IMR-90 (cell line): ENCODE results near the gene DNAJC6.

ENCODE experiments used
- BHLHE40 ChIP-seq: fragments of 150-350 bp; IDR thresholded peaks from 2 replicates; pipeline ENCODE4 v1.6.1; 2016; ENCODE audit warnings: mild to moderate bottlenecking, low read depth, low read length
- CHD1 ChIP-seq: IDR thresholded peaks from 2 replicates; pipeline ENCODE4 v1.6.1; 2012; ENCODE audit warnings: low read depth, low read length, improper control_type of control experiment
- FOS ChIP-seq: fragments of 150-350 bp; IDR thresholded peaks from 2 replicates; pipeline ENCODE4 v1.6.1; 2016; ENCODE audit warnings: low read depth, low read length
- POLR2A ChIP-seq: IDR thresholded peaks from 2 replicates; pipeline ENCODE4 v1.6.1; 2012; ENCODE audit warnings: mild to moderate bottlenecking, low read depth, low read length
- RCOR1 ChIP-seq: IDR thresholded peaks from 2 replicates; pipeline ENCODE4 v1.6.1; 2012; ENCODE audit warnings: mild to moderate bottlenecking, low read length, improper control_type of control experiment; ENCODE audit not compliant: insufficient replicate concordance
- TF ChIP-seq, protein P1 (sequence below): conservative IDR thresholded peaks from 2 replicates; pipeline ENCODE4 v1.5.1; 2012; ENCODE audit warnings: mild to moderate bottlenecking, low read depth, low read length, improper control_type of control experiment

DNA sequence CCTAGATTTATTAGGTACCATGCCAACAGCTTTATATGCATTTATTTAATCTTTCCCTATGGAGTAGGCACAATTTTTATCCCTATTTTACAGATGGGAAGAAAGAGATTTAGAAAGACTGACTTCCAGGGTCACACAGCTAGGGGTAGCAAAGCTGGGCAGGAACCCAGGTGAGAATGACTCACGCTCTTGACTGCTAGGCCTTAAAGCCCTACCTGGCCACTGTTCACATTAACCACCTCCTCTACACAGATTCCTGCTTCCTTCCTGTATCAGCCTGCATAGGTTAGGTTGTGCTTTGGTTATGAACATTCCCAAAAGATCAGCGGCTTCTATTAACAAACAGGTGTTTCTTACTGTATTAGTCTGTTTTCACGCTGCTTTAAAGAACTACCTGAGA lies 53.2 kb downstream of the DNAJC6 start:
- TF ChIP-seq BHLHE40 (no peak), RCOR1 (no peak), CHD1 (no peak), FOS (no peak), POLR2A (no peak)
- TF ChIP-seq, protein P1, sequence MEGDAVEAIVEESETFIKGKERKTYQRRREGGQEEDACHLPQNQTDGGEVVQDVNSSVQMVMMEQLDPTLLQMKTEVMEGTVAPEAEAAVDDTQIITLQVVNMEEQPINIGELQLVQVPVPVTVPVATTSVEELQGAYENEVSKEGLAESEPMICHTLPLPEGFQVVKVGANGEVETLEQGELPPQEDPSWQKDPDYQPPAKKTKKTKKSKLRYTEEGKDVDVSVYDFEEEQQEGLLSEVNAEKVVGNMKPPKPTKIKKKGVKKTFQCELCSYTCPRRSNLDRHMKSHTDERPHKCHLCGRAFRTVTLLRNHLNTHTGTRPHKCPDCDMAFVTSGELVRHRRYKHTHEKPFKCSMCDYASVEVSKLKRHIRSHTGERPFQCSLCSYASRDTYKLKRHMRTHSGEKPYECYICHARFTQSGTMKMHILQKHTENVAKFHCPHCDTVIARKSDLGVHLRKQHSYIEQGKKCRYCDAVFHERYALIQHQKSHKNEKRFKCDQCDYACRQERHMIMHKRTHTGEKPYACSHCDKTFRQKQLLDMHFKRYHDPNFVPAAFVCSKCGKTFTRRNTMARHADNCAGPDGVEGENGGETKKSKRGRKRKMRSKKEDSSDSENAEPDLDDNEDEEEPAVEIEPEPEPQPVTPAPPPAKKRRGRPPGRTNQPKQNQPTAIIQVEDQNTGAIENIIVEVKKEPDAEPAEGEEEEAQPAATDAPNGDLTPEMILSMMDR = no peak
